HL-60 (cell line): ENCODE data around the gene SLC26A3.

Experiments
- DNase-seq, 2 experiments: peaks; one replicate each; pipeline ENCODE4 v3.0.0-alpha.2; 2010 to 2020; ENCODE audit warnings: low read depth in 1 of 2, low spot score in 1 of 2
- H3K27ac ChIP-seq: fragments of 250-450 bp; sonication (Bioruptor Pico); replicated peaks from 2 replicates; pipeline ENCODE4 v1.5.1; 2020; ENCODE audit warnings: mild to moderate bottlenecking, moderate library complexity
- H3K27me3 ChIP-seq: fragments of 250-450 bp; sonication (Bioruptor Pico); 2 replicates; pipeline ENCODE4 v1.5.1; 2021; ENCODE audit warnings: mild to moderate bottlenecking, moderate library complexity; ENCODE audit not compliant: insufficient read depth, poor library complexity, severe bottlenecking
- H3K4me3 ChIP-seq: replicated peaks from 2 replicates; pipeline ENCODE4 v1.5.1; 2011; ENCODE audit warnings: mild to moderate bottlenecking, control low read depth, low read length; ENCODE audit not compliant: insufficient read depth
- GABPA ChIP-seq: IDR thresholded peaks from 2 replicates; pipeline ENCODE4 v1.6.1; 2012; ENCODE audit warnings: low read depth
- POLR2AphosphoS5 ChIP-seq: IDR thresholded peaks from 2 replicates; pipeline ENCODE4 v1.6.1; 2012; ENCODE audit warnings: low read depth
- SPI1 ChIP-seq: IDR thresholded peaks from 2 replicates; pipeline ENCODE4 v1.6.1; 2012; ENCODE audit warnings: low read depth, mild to moderate bottlenecking, borderline replicate concordance
- TF ChIP-seq, protein P1 (sequence below): IDR thresholded peaks from one replicate; pipeline ENCODE4 v1.5.1; 2011; ENCODE audit warnings: low read length, control low read depth, inconsistent platforms; ENCODE audit not compliant: insufficient read depth
- TF ChIP-seq, protein P2 (sequence below): IDR thresholded peaks from 2 replicates; pipeline ENCODE4 v1.6.1; 2012; ENCODE audit warnings: low read depth; ENCODE audit not compliant: insufficient replicate concordance

The SLC26A3 gene

DNA sequence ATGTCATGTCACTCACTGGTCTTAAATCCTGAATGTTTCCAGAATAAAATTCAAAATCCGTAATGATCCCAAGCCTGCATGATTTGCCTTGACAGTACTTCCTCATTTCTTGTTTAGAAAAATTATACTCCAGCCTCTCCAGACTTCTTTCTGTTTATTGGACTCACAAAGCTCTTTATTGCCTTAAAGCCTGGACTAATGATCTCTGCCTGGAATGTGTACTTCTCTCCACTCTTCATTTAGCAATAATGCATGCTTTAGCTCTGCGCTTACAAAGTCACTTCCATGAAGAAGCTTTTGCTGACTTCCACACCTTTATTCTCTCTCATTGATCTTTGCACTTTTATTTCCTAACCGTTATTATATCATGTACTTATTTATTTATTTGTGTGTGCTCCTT is 27.4 kb upstream of the SLC26A3 start:
- Histone ChIP-seq H3K27me3 (no peaks in the 10 kb centered on the region), H3K4me3 (no peak overlapping the region), H3K27ac (no peak overlapping the region)
- TF ChIP-seq POLR2AphosphoS5 (no peak), GABPA (no peak), SPI1 (no peak)
- TF ChIP-seq, protein P1, sequence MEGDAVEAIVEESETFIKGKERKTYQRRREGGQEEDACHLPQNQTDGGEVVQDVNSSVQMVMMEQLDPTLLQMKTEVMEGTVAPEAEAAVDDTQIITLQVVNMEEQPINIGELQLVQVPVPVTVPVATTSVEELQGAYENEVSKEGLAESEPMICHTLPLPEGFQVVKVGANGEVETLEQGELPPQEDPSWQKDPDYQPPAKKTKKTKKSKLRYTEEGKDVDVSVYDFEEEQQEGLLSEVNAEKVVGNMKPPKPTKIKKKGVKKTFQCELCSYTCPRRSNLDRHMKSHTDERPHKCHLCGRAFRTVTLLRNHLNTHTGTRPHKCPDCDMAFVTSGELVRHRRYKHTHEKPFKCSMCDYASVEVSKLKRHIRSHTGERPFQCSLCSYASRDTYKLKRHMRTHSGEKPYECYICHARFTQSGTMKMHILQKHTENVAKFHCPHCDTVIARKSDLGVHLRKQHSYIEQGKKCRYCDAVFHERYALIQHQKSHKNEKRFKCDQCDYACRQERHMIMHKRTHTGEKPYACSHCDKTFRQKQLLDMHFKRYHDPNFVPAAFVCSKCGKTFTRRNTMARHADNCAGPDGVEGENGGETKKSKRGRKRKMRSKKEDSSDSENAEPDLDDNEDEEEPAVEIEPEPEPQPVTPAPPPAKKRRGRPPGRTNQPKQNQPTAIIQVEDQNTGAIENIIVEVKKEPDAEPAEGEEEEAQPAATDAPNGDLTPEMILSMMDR = no peak
- TF ChIP-seq, protein P2, sequence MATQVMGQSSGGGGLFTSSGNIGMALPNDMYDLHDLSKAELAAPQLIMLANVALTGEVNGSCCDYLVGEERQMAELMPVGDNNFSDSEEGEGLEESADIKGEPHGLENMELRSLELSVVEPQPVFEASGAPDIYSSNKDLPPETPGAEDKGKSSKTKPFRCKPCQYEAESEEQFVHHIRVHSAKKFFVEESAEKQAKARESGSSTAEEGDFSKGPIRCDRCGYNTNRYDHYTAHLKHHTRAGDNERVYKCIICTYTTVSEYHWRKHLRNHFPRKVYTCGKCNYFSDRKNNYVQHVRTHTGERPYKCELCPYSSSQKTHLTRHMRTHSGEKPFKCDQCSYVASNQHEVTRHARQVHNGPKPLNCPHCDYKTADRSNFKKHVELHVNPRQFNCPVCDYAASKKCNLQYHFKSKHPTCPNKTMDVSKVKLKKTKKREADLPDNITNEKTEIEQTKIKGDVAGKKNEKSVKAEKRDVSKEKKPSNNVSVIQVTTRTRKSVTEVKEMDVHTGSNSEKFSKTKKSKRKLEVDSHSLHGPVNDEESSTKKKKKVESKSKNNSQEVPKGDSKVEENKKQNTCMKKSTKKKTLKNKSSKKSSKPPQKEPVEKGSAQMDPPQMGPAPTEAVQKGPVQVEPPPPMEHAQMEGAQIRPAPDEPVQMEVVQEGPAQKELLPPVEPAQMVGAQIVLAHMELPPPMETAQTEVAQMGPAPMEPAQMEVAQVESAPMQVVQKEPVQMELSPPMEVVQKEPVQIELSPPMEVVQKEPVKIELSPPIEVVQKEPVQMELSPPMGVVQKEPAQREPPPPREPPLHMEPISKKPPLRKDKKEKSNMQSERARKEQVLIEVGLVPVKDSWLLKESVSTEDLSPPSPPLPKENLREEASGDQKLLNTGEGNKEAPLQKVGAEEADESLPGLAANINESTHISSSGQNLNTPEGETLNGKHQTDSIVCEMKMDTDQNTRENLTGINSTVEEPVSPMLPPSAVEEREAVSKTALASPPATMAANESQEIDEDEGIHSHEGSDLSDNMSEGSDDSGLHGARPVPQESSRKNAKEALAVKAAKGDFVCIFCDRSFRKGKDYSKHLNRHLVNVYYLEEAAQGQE = no peak
- no peak for DNase-seq

DNA sequence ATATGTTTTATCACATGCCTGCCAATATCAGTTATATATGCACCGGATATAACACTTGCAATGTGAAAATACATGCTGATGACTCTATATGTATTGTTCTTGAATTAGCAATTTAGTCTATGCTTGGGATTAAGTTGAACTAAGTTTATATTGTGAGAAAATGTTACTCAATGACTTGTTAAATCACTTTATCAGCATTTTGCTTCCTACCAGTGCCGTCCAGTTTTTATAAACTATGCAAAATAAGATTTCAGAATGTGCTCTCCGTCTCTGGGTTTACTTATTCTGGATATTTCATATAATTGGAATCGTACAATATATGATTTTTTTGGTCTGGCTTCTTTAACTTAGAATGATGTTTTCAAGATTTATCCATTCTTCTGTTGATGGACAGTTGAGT is 25.5 kb upstream of the SLC26A3 start:
- Histone ChIP-seq H3K27me3 (no peaks in the 10 kb centered on the region), H3K4me3 (no peak overlapping the region), H3K27ac (no peak overlapping the region)
- TF ChIP-seq POLR2AphosphoS5 (no peak), GABPA (no peak), SPI1 (no peak)
- TF ChIP-seq, protein P1 = no peak
- no peak for DNase-seq

DNA sequence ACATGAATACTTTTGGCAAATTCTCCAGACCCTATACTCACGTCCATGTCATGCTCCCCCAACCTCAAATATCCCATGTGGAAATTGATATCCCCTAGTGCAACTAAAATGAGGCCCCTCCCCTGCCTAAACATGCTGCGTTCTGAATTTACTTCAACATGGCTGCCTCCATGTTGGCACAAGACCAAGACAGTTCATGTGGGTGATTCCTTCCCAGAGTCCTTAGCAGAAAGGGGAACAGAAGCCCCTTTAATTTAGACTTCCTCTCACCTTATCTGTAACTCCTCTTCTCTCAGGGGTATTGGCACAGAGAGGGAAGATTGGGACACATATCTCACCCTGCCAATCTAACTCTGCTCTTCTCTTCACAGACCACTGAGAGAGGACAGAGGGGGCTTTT is 24.5 kb upstream of the SLC26A3 start:
- no peak for DNase-seq
- TF ChIP-seq, protein P1 = no peak
- TF ChIP-seq POLR2AphosphoS5 (no peak), SPI1 (no peak), GABPA (no peak)
- TF ChIP-seq, protein P2 = no peak
- H3K27ac ChIP-seq = no peak overlapping the region
- no peaks in the 10 kb centered on the region for H3K27me3 ChIP-seq
- no peak overlapping the region for H3K4me3 ChIP-seq

DNA sequence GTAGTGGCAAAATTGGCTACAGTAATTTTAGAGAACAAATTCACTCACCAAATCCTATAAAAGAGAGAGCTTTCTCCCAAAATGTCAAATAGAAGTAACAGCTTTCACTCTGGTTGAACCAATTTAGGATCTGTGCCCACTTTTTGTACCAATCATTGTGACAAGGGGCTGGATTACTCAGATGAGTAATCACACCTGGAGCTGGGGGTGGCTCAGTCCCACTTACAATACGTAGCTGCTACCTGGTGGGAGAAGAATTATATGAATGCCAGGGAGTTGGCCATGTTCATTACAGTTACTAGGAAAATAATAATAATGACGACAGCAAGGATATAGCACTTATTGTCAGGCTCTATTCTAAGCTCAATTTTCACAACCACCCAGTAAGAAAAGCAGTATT is 23.4 kb upstream of the SLC26A3 start:
- no peak overlapping the region for H3K27ac ChIP-seq
- TF ChIP-seq SPI1 (no peak), GABPA (no peak)

More for the DNA sequence above, 23.4 kb upstream of the SLC26A3 start:
- H3K27me3 ChIP-seq = no peaks in the 10 kb centered on the region
- DNase-seq = no peak
- H3K4me3 ChIP-seq = no peak overlapping the region
